HG03066 (cell line): Measurements from ENCODE around the gene DAAM1.

Source experiments
- ATAC-seq: cut with Tn5 transposase; IDR thresholded peaks from one replicate; pipeline ENCODE4 v1.9.1; 2021; ENCODE audit warnings: low read depth; ENCODE audit not compliant: unreplicated experiment

DAAM1 gene

GRCh38 chr14:59309291-59309900 is 120.9 kb downstream of the DAAM1 start:
- ATAC-seq = no peak

GRCh38 chr14:59310633-59311032 is 122.2 kb downstream of the DAAM1 start:
- no peak for ATAC-seq

- no peak for ATAC-seq
Measured at GRCh38 chr14:59311723-59312122, 123.3 kb downstream of the DAAM1 start.

GRCh38 chr14:59313144-59313651 is 124.7 kb downstream of the DAAM1 start:
- peak; percentile 67 for ATAC-seq

GRCh38 chr14:59313658-59314608 is 125.5 kb downstream of the DAAM1 start:
- ATAC-seq = no peak

GRCh38 chr14:59314953-59315599 is 126.6 kb downstream of the DAAM1 start:
- ATAC-seq = no peak

GRCh38 chr14:59316151-59316830 is 127.8 kb downstream of the DAAM1 start:
- ATAC-seq = no peak

- no peak for ATAC-seq
Measured at GRCh38 chr14:59317346-59317745, 128.9 kb downstream of the DAAM1 start.

GRCh38 chr14:59317798-59318505 is 129.5 kb downstream of the DAAM1 start:
- ATAC-seq = no peak

- ATAC-seq = no peak
Measured at GRCh38 chr14:59318908-59319307, 130.4 kb downstream of the DAAM1 start.

- ATAC-seq = no peak
Measured at GRCh38 chr14:59320361-59320760, 131.9 kb downstream of the DAAM1 start.

GRCh38 chr14:59320763-59321625 is 132.5 kb downstream of the DAAM1 start:
- no peak for ATAC-seq

GRCh38 chr14:59321626-59321949 is 133.1 kb downstream of the DAAM1 start:
- ATAC-seq = no peak

- no peak for ATAC-seq
Measured at GRCh38 chr14:59325906-59326305, 137.4 kb downstream of the DAAM1 start.

GRCh38 chr14:59328454-59328853 is 140.0 kb downstream of the DAAM1 start:
- ATAC-seq = no peak

GRCh38 chr14:59330455-59330854 is 142.0 kb downstream of the DAAM1 start:
- ATAC-seq = no peak

GRCh38 chr14:59331217-59331616 is 142.8 kb downstream of the DAAM1 start:
- ATAC-seq = no peak

GRCh38 chr14:59332727-59333126 is 144.3 kb downstream of the DAAM1 start:
- ATAC-seq = no peak

GRCh38 chr14:59333235-59333634 is 144.8 kb downstream of the DAAM1 start:
- no peak for ATAC-seq
